Panc1 (cell line): ENCODE results near the gene RRN3.

Source experiments
- CTCF ChIP-seq: fragments of 450-650 bp; IDR thresholded peaks from 2 replicates; pipeline ENCODE4 v1.5.1; 2017; ENCODE audit warnings: mild to moderate bottlenecking
- POLR2AphosphoS5 ChIP-seq: IDR thresholded peaks from 2 replicates; pipeline ENCODE4 v1.6.1; 2012; ENCODE audit warnings: mild to moderate bottlenecking, low read depth, low read length, moderate library complexity
- REST ChIP-seq, 2 experiments: IDR thresholded peaks; 2 replicates each; pipeline ENCODE4 v1.6.1; 2011 to 2012; ENCODE audit warnings: low read depth in 2 of 2, control low read depth in 1 of 2, low read length in 1 of 2, mild to moderate bottlenecking in 1 of 2, moderate library complexity in 1 of 2; ENCODE audit not compliant: insufficient read depth in 1 of 2
- SIN3A ChIP-seq: IDR thresholded peaks from 2 replicates; pipeline ENCODE4 v1.6.1; 2012; ENCODE audit warnings: low read depth, mild to moderate bottlenecking, low read length, moderate library complexity, borderline replicate concordance; ENCODE audit not compliant: insufficient read depth

GRCh38 chr16:15033309-15033707 lies 60.8 kb downstream of the RRN3 start:
- no peak for TF ChIP-seq REST (IDR thresholded peaks at IDR 0.05; ENCODE audit: insufficient read depth in 1 of 2, low read depth in 2 of 2, low read length in 1 of 2)
- no peak for TF ChIP-seq CTCF
- no peak for TF ChIP-seq POLR2AphosphoS5
- no peak for TF ChIP-seq SIN3A
